Esophagus muscularis mucosa (tissue), 4 donors: ENCODE data around the gene ERBB4. TPM values are rescaled to one million over a fixed set of nuclear protein-coding genes. Genes with fewer than 3 reads are reported as not detected.

Experiments
- DNase-seq: peaks from one replicate; pipeline ENCODE4 v3.0.0-alpha.2; 2017; ENCODE audit errors: extremely low spot score
- H3K27ac ChIP-seq, 4 donors: fragments of 200-600 bp; sonication (generic); replicated peaks in 1 of 4; 1 replicate in 3 of 4; 2 replicates in 1 of 4; pipeline ENCODE4 v1.5.1; 2016 to 2019; ENCODE audit warnings: mild to moderate bottlenecking in 1 of 4
- H3K27me3 ChIP-seq, 4 donors: fragments of 200-600 bp; sonication (generic); one replicate each; pipeline versions ENCODE4 v1.5.1 to v1.6.0; 2016 to 2019
- H3K36me3 ChIP-seq, 4 donors: fragments of 200-600 bp; sonication (generic); one replicate each; pipeline ENCODE4 v1.5.1; 2016 to 2019
- H3K4me1 ChIP-seq, 4 donors: fragments of 200-600 bp; sonication (generic); one replicate each; pipeline ENCODE4 v1.5.1; 2016 to 2019
- H3K4me3 ChIP-seq, 4 donors: fragments of 200-600 bp; sonication (generic); 1 replicate in 2 of 4; 2 replicates in 2 of 4; pipeline ENCODE4 v1.5.1; 2016 to 2019; ENCODE audit warnings: mild to moderate bottlenecking in 4 of 4, moderate library complexity in 1 of 4
- H3K9me3 ChIP-seq, 4 donors: fragments of 200-600 bp; sonication (generic); 1 replicate in 3 of 4; 2 replicates in 1 of 4; pipeline ENCODE4 v1.5.1; 2016 to 2019
- CTCF ChIP-seq, 3 experiments: fragments of 200-600 bp in 2 of 3; fragments of 450-650 bp in 1 of 3; sonication (generic) in 2 of 3; IDR thresholded peaks; one replicate each; pipeline ENCODE4 v1.5.1; 2017 to 2019; ENCODE audit warnings: antibody characterized with exemption in 3 of 3, mild to moderate bottlenecking in 2 of 3, moderate library complexity in 1 of 3
- EP300 ChIP-seq: sonication (generic); formaldehyde crosslinking; IDR thresholded peaks from one replicate; pipeline ENCODE4 v1.6.1; 2017; ENCODE audit warnings: antibody characterized with exemption
- POLR2A ChIP-seq: fragments of 450-650 bp; IDR thresholded peaks from one replicate; pipeline ENCODE4 v1.6.1; 2017; ENCODE audit warnings: antibody characterized with exemption, moderate library complexity, mild to moderate bottlenecking, low read depth
- POLR2AphosphoS5 ChIP-seq, 2 donors: sonication (generic); formaldehyde crosslinking; IDR thresholded peaks; one replicate each; pipeline ENCODE4 v1.6.1; 2017; ENCODE audit warnings: antibody characterized with exemption in 2 of 2
- WGBS: methylation state at CpG from one replicate; pipeline ENCODE4 v1.1.5; 2018; 5-methylcytosine and 5-hydroxymethylcytosine counted together
- intact Hi-C: fragments of 100-400 bp; cut with DNase I; formaldehyde crosslinking; loops from one replicate; pipeline ENCODE4 v1.15.1; 2023
- total RNA-seq, 4 donors: library from RNA; depleted of rRNA; stranded (reverse); fragments of >200 nt; gene quantifications; one replicate each; pipeline versions ENCODE4 v1.1.0 to v1.2.1, GENCODE V29; 2016

The ERBB4 gene
- total RNA-seq, 4 donors from 2014 or later, result under 0.01 to 0.19 (median 0.17) TPM

- no peak for DNase-seq
- intact Hi-C loops, result no loop called here
- TF ChIP-seq EP300, result no peak
- TF ChIP-seq POLR2AphosphoS5 (IDR thresholded peaks at IDR 0.05), result no peak
- TF ChIP-seq CTCF (IDR thresholded peaks at IDR 0.05), result no peak
- TF ChIP-seq POLR2A, result no peak
- Histone ChIP-seq H3K4me3 (no peak overlapping the region), H3K36me3 (no peaks in the 10 kb centered on the region), H3K27me3 (peaks cover 0 to 15% (median 3%) of the 10 kb centered on the region in 4 donors), H3K9me3 (no peaks in the 10 kb centered on the region), H3K4me1 (peaks cover 0 to 1% (median 1%) of the 10 kb centered on the region in 4 donors), H3K27ac (no peak overlapping the region)
- WGBS, result 57% methylated on average over 3 of the region's 3 CpGs
These were observed 7.6 kb downstream of the ERBB4 start for GRCh38 chr2:212530991-212531390.

- no peaks in the 10 kb centered on the region for H3K4me1 ChIP-seq
These were observed 8.2 kb downstream of the ERBB4 start for GRCh38 chr2:212530373-212530772.

GRCh38 chr2:212528106-212528856 lies 10.3 kb downstream of the ERBB4 start:
- H3K4me3 ChIP-seq, result no peak overlapping the region
- no peak for DNase-seq
- H3K9me3 ChIP-seq, result no peaks in the 10 kb centered on the region
- H3K36me3 ChIP-seq, result no peaks in the 10 kb centered on the region
- no peak overlapping the region for H3K27ac ChIP-seq
- no peaks in the 10 kb centered on the region for H3K27me3 ChIP-seq
- intact Hi-C loops, result no loop called here
- H3K4me1 ChIP-seq, result no peaks in the 10 kb centered on the region
- TF ChIP-seq POLR2A, result no peak
- TF ChIP-seq EP300, result no peak
- TF ChIP-seq CTCF (IDR thresholded peaks at IDR 0.05), result no peak
- TF ChIP-seq POLR2AphosphoS5 (IDR thresholded peaks at IDR 0.05), result no peak
- 63% methylated on average over 6 of the region's 6 CpGs for WGBS

More at GRCh38 chr2:212530373-212530772, 8.2 kb downstream of the ERBB4 start:
- WGBS, result 83% methylated on average over 1 of the region's 1 CpG
- Histone ChIP-seq H3K4me3 (no peak overlapping the region), H3K27me3 (peaks cover 0 to 9% (median 0%) of the 10 kb centered on the region in 4 donors), H3K27ac (no peak overlapping the region), H3K9me3 (no peaks in the 10 kb centered on the region), H3K36me3 (no peaks in the 10 kb centered on the region)
- TF ChIP-seq EP300 (no peak), POLR2A (no peak), POLR2AphosphoS5 (IDR thresholded peaks at IDR 0.05) (no peak), CTCF (IDR thresholded peaks at IDR 0.05) (no peak)
- no peak for DNase-seq
- intact Hi-C loops, result no loop called here

- intact Hi-C loops, result no loop called here
These were observed 12.5 kb downstream of the ERBB4 start for GRCh38 chr2:212526059-212526458.

More at GRCh38 chr2:212526059-212526458, 12.5 kb downstream of the ERBB4 start:
- Histone ChIP-seq H3K27ac (no peak overlapping the region), H3K9me3 (no peaks in the 10 kb centered on the region), H3K4me1 (no peaks in the 10 kb centered on the region), H3K36me3 (no peaks in the 10 kb centered on the region), H3K27me3 (no peaks in the 10 kb centered on the region), H3K4me3 (no peak overlapping the region)
- TF ChIP-seq POLR2AphosphoS5 (IDR thresholded peaks at IDR 0.05) (no peak), CTCF (IDR thresholded peaks at IDR 0.05) (no peak), EP300 (no peak), POLR2A (no peak)
- no peak for DNase-seq
- WGBS, result 96% methylated on average over 1 of the region's 1 CpG
